GM23248 (cell line): ENCODE results near the gene SNUPN. TPM values are rescaled to one million over a fixed set of nuclear protein-coding genes. Genes with fewer than 3 reads are reported as not detected.
"Not testable (repeated sequence)": the region's sequence is repeated elsewhere in the genome, so short reads cannot be mapped to it uniquely, and the experiment has no call there.

ENCODE experiments used
- DNase-seq: peaks from one replicate; pipeline ENCODE4 v3.0.0-alpha.2; 2015
- H2AFZ ChIP-seq: fragments of 200-600 bp; sonication (generic); 2 replicates; pipeline ENCODE4 v1.6.1; 2016; ENCODE audit warnings: antibody characterized with exemption
- H3F3A ChIP-seq: fragments of 200-600 bp; sonication (generic); 2 replicates; pipeline ENCODE4 v1.6.1; 2016; ENCODE audit warnings: mild to moderate bottlenecking, antibody characterized with exemption, mixed run types; ENCODE audit not compliant: insufficient read depth
- H3K27ac ChIP-seq: fragments of 200-600 bp; sonication (generic); 2 replicates; pipeline ENCODE4 v1.5.1; 2016; ENCODE audit warnings: mild to moderate bottlenecking
- H3K27me3 ChIP-seq: fragments of 200-600 bp; sonication (generic); replicated peaks from 2 replicates; pipeline ENCODE4 v1.6.1; 2016; ENCODE audit warnings: mild to moderate bottlenecking; ENCODE audit not compliant: insufficient read depth
- H3K36me3 ChIP-seq: fragments of 200-600 bp; sonication (generic); 2 replicates; pipeline ENCODE4 v1.6.1; 2016; ENCODE audit warnings: low read depth, mild to moderate bottlenecking
- H3K4me1 ChIP-seq: fragments of 200-600 bp; sonication (generic); 2 replicates; pipeline ENCODE4 v1.6.1; 2016; ENCODE audit warnings: mild to moderate bottlenecking; ENCODE audit not compliant: insufficient read depth
- H3K4me2 ChIP-seq: fragments of 200-600 bp; sonication (generic); one replicate; pipeline ENCODE4 v1.6.1; 2016; ENCODE audit warnings: mild to moderate bottlenecking; ENCODE audit not compliant: unreplicated experiment
- H3K4me3 ChIP-seq: fragments of 200-600 bp; sonication (generic); 2 replicates; pipeline ENCODE4 v1.5.1; 2016; ENCODE audit warnings: mild to moderate bottlenecking
- H3K79me2 ChIP-seq: fragments of 200-600 bp; sonication (generic); 2 replicates; pipeline ENCODE4 v1.6.1; 2016; ENCODE audit warnings: mild to moderate bottlenecking; ENCODE audit not compliant: insufficient read depth
- H3K9ac ChIP-seq: fragments of 200-600 bp; sonication (generic); 2 replicates; pipeline ENCODE4 v1.6.1; 2016; ENCODE audit warnings: mild to moderate bottlenecking
- H3K9me2 ChIP-seq: fragments of 200-600 bp; sonication (generic); 2 replicates; pipeline ENCODE4 v1.6.1; 2016; ENCODE audit warnings: mixed run types, mild to moderate bottlenecking, moderate library complexity; ENCODE audit not compliant: insufficient read depth
- H3K9me3 ChIP-seq: fragments of 200-600 bp; sonication (generic); one replicate; pipeline ENCODE4 v1.6.1; 2017; ENCODE audit warnings: low read depth
- H4K20me1 ChIP-seq: fragments of 200-600 bp; sonication (generic); 2 replicates; pipeline ENCODE4 v1.6.0; 2016; ENCODE audit not compliant: insufficient read depth
- EZH2 ChIP-seq: fragments of 200-600 bp; sonication (generic); IDR thresholded peaks from 2 replicates; pipeline ENCODE4 v1.6.1; 2018; ENCODE audit warnings: antibody characterized with exemption, mild to moderate bottlenecking; ENCODE audit not compliant: insufficient read depth, poor library complexity, severe bottlenecking
- EZH2phosphoT487 ChIP-seq: fragments of 200-600 bp; sonication (generic); IDR thresholded peaks from 2 replicates; pipeline ENCODE4 v1.6.1; 2018; ENCODE audit warnings: antibody characterized with exemption, moderate library complexity, mild to moderate bottlenecking, low read depth; ENCODE audit not compliant: insufficient read depth
- WGBS, 2 experiments: methylation state at CpG; one replicate each; pipeline ENCODE4 v1.1.6; 2015 to 2017; ENCODE audit warnings: low lambda C conversion rate in 2 of 2, low coverage in 1 of 2; ENCODE audit errors: missing lambda C conversion rate in 2 of 2; 5-methylcytosine and 5-hydroxymethylcytosine counted together
- in situ Hi-C: fragments of 300-500 bp; cut with MboI; formaldehyde crosslinking; loops from 2 replicates; pipeline ENCODE4 v1.15.0; 2020
- polyA plus RNA-seq: library from polyadenylated mRNA; unstranded; fragments of >200 nt; fragmentation: Nextera tagmentation; extraction: Ambion mirVana; gene quantifications from 2 replicates; pipeline ENCODE4 v1.2.1, GENCODE V29; 2016
- total RNA-seq: library from RNA; depleted of rRNA; stranded (reverse); fragments of >200 nt; shearing (Covaris generic); gene quantifications from 2 replicates; pipeline ENCODE4 v1.2.3, GENCODE V29; 2014

The SNUPN gene
- total and polyA plus RNA-seq, 2 experiments from 2014 or later = 33.5 to 38.0 TPM

GRCh38 chr15:75636026-75636425 lies 10.5 kb upstream of the SNUPN start:
- in situ Hi-C loops = no loop called here
- Histone ChIP-seq H3K9me3 (no peaks in the 10 kb centered on the region), H3K9ac (no peak overlapping the region), H3K4me2 (no peak overlapping the region), H3K4me1 (peaks cover 16% of the 10 kb centered on the region), H2AFZ (no peak overlapping the region), H3K4me3 (no peak overlapping the region), H4K20me1 (no peaks in the 10 kb centered on the region), H3K27me3 (no peaks in the 10 kb centered on the region), H3K9me2 (no peaks in the 10 kb centered on the region), H3K27ac (no peak overlapping the region), H3K79me2 (peaks cover 40% of the 10 kb centered on the region), H3K36me3 (no peaks in the 10 kb centered on the region), H3F3A (peaks cover 22% of the 10 kb centered on the region)
- TF ChIP-seq EZH2 (no peak), EZH2phosphoT487 (no peak)
- DNase-seq = no peak
- WGBS, 2 experiments = 87 to 90% methylated on average over 6 of the region's 6 CpGs

GRCh38 chr15:75633922-75634321 lies 8.4 kb upstream of the SNUPN start:
- H3K4me1 ChIP-seq = peaks cover 11% of the 10 kb centered on the region
- H3K9me2 ChIP-seq, H3K36me3 ChIP-seq, H3K9me3 ChIP-seq, in situ Hi-C loops, H3K27ac ChIP-seq, H3K4me2 ChIP-seq, H4K20me1 ChIP-seq, H3K4me3 ChIP-seq, DNase-seq, H2AFZ ChIP-seq, H3K9ac ChIP-seq, H3K27me3 ChIP-seq, H3F3A ChIP-seq: not testable (repeated sequence)
- peaks cover 32% of the 10 kb centered on the region for H3K79me2 ChIP-seq
- 72% methylated on average over 7 of the region's 7 CpGs for WGBS, 2 experiments

- Histone ChIP-seq H3K4me3 (no peak overlapping the region), H3K27ac (no peak overlapping the region), H3K79me2 (peaks cover 16% of the 10 kb centered on the region), H3K9me2 (no peaks in the 10 kb centered on the region), H2AFZ (no peak overlapping the region), H3K27me3 (no peaks in the 10 kb centered on the region), H3K9ac (no peak overlapping the region), H3K4me2 (no peak overlapping the region), H3K9me3 (no peaks in the 10 kb centered on the region), H3F3A (peaks cover 7% of the 10 kb centered on the region; the same call in 1 of the 2 replicates), H3K36me3 (no peaks in the 10 kb centered on the region), H4K20me1 (no peaks in the 10 kb centered on the region), H3K4me1 (peaks cover 5% of the 10 kb centered on the region; the same call in 1 of the 2 replicates)
- no peak for TF ChIP-seq EZH2phosphoT487
- TF ChIP-seq EZH2 = no peak
- no peak for DNase-seq
- in situ Hi-C loops = no loop called here
Measured at GRCh38 chr15:75631935-75632334, 6.4 kb upstream of the SNUPN start.

- Histone ChIP-seq H3K9me2 (no peaks in the 10 kb centered on the region), H3K9me3 (no peaks in the 10 kb centered on the region), H3F3A (peaks cover 53% of the 10 kb centered on the region), H3K9ac (no peak overlapping the region), H2AFZ (no peak overlapping the region), H3K4me3 (no peak overlapping the region), H3K4me2 (no peak overlapping the region), H3K4me1 (peaks cover 27% of the 10 kb centered on the region), H3K27ac (0 out of 2 replicates have a peak overlapping the region, but pooled peaks have one; percentile 96), H4K20me1 (no peaks in the 10 kb centered on the region), H3K36me3 (peaks cover 11% of the 10 kb centered on the region), H3K27me3 (no peaks in the 10 kb centered on the region), H3K79me2 (peaks cover 43% of the 10 kb centered on the region)
- in situ Hi-C loops = no loop called here
- 40 to 54% methylated on average over 2 of the region's 2 CpGs for WGBS, 2 experiments
- DNase-seq = no peak
- TF ChIP-seq EZH2 = no peak
- no peak for TF ChIP-seq EZH2phosphoT487
Measured at GRCh38 chr15:75622505-75622904, 3.0 kb downstream of the SNUPN start.

GRCh38 chr15:75620841-75621391 lies 4.6 kb downstream of the SNUPN start:
- Histone ChIP-seq H4K20me1 (no peaks in the 10 kb centered on the region), H3K9me2 (no peaks in the 10 kb centered on the region), H3K9ac (peak overlapping the region; percentile 87), H2AFZ (peak overlapping the region; percentile 67), H3K27ac (peak overlapping the region; percentile 96), H3K4me3 (peak overlapping the region; percentile 66), H3F3A (peaks cover 39% of the 10 kb centered on the region), H3K4me1 (peaks cover 20% of the 10 kb centered on the region), H3K9me3 (no peaks in the 10 kb centered on the region), H3K4me2 (peak overlapping the region; percentile 97), H3K36me3 (peaks cover 24% of the 10 kb centered on the region), H3K79me2 (peaks cover 45% of the 10 kb centered on the region), H3K27me3 (no peaks in the 10 kb centered on the region)
- WGBS, 2 experiments = 2% methylated on average over 7 of the region's 7 CpGs
- in situ Hi-C loops = no loop called here
- peak; percentile 98 for DNase-seq
- TF ChIP-seq EZH2phosphoT487 (no peak), EZH2 (no peak)
